NOMO-1 treated with dmso at 0.1 percent for 144 hours (cell line): ENCODE data around the gene DZIP1L.

Source experiments
- DNase-seq: peaks from one replicate; lab custom pipeline; 2025; ENCODE audit not compliant: unreplicated experiment; lab: John Stamatoyannopoulos, UW

The DZIP1L gene

DNA sequence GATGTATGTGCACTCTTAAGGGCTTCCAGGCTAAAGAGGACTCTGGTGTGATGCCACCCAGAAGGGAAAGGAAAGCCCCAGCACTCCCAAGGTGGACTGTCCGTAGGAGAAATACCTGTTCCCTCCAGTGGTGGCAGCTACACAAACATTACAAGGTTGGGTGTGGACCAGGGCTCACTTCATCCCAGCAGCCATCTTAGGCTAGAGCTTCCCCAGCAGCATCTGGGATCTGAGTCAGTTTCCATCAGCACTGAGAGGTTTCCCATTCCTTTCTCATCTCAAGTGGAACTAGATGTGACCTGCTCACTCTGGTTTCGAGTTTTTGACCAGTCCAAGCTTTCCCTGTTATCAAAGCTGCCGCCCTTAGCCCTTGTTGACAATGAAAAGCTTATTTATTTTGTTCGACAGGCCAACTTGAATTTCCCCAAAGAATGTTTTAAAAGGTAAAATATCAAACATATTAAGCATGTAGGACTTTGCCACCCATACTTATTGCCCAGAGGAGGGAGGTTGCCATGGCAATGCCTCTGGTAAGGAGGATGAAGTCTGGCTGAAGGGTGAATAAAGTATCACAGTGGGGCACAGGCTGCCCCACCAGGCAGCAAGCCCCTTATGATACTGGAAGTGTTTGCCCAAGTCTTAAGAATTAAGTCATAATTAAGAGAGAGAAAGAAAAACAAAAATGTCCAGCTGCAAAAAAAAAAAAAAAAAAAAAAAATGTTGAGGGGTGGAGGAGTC lies 76.5 kb downstream of the DZIP1L start:
- no peak for DNase-seq

- DNase-seq: peak; percentile 90
Observed at GRCh38 chr3:138036572-138036971, 78.8 kb downstream of the DZIP1L start.

- DNase-seq: no peak
Observed at GRCh38 chr3:138034918-138035317, 80.5 kb downstream of the DZIP1L start.

- no peak for DNase-seq
Observed at GRCh38 chr3:138033202-138033691, 82.2 kb downstream of the DZIP1L start.

DNA sequence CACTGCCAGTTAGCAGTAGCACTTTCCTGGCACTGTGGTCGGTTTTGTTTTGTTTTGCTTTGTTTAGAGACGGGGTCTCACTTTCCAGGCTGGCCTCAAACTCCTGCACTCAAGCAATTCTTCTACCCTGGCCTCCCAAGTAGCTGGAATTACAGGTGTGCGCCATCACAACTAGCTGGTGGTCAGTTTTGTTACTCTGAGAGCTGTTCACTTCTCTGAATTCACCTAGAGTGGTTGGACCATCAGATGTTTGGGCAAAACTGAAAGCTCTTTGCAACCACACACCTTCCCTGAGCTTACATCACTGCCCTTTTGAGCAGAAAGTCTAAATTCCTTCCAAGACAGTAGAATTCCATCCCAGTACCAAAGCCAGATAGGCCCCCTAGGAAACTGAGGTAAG lies 82.8 kb downstream of the DZIP1L start:
- no peak for DNase-seq

- DNase-seq: no peak
Observed at GRCh38 chr3:138031536-138031935, 83.9 kb downstream of the DZIP1L start.

DNA sequence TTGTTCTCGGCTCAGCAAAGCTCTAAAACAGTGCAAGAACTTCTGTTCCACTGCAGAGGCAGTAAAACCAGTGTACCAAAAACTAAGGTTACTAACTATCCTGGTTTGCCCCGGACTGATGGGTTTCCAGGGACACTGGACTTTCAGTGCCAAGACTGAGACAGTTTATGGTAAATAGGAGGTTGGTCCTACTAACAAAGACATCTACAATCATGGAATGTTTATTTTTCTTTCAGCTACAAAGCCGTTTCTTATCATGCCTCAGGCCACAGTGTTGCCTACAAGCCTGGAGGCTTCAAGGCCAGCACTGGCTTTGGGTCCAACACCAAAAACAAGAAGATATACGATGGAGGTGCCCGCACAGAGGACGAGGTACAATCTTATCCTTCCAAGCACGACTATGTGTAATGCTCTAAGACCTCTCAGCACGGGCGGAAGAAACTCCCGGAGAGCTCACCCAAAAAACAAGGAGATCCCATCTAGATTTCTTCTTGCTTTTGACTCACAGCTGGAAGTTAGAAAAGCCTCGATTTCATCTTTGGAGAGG lies 84.6 kb downstream of the DZIP1L start:
- DNase-seq: no peak

DNA sequence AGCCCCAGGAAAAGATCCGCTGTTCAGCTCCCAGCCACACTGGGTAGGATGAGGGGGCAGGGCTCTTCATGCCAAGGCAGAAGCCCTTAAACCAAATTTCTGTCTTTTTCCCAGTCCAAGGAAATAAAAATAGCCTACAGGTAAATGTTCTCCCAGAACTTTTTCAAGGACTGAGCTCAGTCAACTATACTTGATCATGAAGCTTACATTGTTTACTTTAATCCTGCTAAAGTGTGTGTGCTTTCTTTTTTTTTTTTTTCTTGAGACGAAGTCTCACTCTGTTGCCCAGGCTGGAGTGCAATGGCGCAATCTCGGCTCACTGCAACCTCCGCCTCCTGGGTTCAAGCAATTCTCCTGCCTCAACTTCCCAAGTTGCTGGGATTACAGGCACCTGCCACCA lies 87.6 kb downstream of the DZIP1L start:
- no peak for DNase-seq

GRCh38 chr3:138025553-138025952 lies 89.9 kb downstream of the DZIP1L start:
- no peak for DNase-seq

DNA sequence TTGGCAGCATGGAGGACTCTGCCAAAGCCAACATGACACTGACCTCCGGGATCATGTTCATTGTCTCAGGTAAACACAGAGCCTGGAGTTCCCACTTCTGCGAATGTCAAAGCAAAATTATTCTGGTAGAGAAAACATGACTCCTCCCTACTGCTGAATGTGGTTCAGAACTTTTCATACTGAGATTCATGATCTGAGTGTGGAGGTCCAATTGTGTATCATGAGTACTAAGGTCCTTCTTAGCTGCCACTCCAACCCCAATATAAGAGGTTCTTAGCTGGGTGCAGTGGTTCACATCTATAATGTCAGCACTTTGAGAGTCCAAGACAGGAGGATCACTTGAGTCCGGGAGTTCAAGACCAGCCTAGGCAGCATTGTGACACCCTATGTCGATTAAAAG lies 91.7 kb downstream of the DZIP1L start:
- no peak for DNase-seq

- DNase-seq: no peak
Observed at GRCh38 chr3:138019281-138020069, 95.9 kb downstream of the DZIP1L start.

DNA sequence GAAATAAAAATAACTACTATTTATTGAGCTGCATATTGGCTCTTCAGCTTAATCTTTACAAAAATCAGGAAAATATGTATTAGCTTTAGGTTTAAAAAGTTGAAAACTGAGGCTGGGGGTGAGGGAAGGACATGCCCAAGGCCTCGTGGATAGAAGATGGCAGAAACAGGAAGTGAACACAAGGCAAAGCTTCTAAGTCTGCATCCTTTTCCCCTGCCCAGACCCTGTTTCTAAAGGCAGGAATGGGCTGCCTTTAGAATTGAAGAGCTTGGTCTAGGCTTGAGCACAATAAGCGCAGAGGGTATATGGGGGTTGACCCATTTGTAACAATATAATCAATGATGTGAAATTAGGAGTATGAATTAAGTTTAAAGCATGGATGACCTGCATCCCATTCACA lies 99.3 kb downstream of the DZIP1L start:
- no peak for DNase-seq

DNA sequence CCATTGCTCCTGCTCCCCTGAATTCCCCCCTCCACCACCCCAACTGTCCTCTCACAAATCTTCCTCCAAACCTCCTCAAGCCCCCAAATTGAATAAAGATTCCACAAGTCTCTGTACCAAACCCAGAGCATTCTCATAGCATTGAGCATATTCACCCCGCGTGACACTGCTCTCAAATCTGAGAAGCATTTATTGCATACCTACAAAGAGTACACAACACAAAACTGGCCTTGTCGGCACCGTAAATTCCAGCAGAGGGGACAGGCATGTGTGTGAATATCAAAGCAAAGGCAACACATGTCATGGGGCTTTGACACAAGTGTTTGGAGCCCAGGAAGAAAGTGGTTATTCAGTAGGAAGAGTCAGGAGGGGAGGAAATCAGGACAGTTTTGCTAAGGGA lies 102.9 kb downstream of the DZIP1L start:
- no peak for DNase-seq
